GM23338 (cell line): ENCODE results near the gene KRTAP4-8. TPM values are rescaled to one million over a fixed set of nuclear protein-coding genes. Genes with fewer than 3 reads are reported as not detected.

Source experiments
- ATAC-seq: fragments of 200-7000 bp; cut with Tn5 transposase; 3 replicates; pipeline ENCODE4 v1.9.1; 2020
- DNase-seq: peaks from one replicate; pipeline ENCODE4 v3.0.0-alpha.2; 2015; ENCODE audit warnings: low spot score
- H2AFZ ChIP-seq: fragments of 200-600 bp; sonication (generic); 2 replicates; pipeline ENCODE4 v1.8.0; 2016; ENCODE audit warnings: antibody characterized with exemption, mild to moderate bottlenecking, moderate library complexity
- H3F3A ChIP-seq: fragments of 200-600 bp; sonication (generic); replicated peaks from 2 replicates; pipeline ENCODE4 v1.8.0; 2017; ENCODE audit warnings: antibody characterized with exemption, mixed run types, low read depth
- H3K27ac ChIP-seq: fragments of 200-600 bp; sonication (generic); 2 replicates; pipeline ENCODE4 v1.6.1; 2016; ENCODE audit warnings: low read depth
- H3K27me3 ChIP-seq: fragments of 200-600 bp; sonication (generic); 2 replicates; pipeline ENCODE4 v1.8.0; 2016; ENCODE audit warnings: mild to moderate bottlenecking, mixed run types, moderate library complexity; ENCODE audit not compliant: insufficient read depth
- H3K36me3 ChIP-seq: fragments of 200-600 bp; sonication (generic); 2 replicates; pipeline ENCODE4 v1.8.0; 2016; ENCODE audit warnings: mild to moderate bottlenecking; ENCODE audit not compliant: insufficient read depth
- H3K4me1 ChIP-seq: fragments of 200-600 bp; sonication (generic); 2 replicates; pipeline ENCODE4 v1.8.0; 2016; ENCODE audit warnings: mild to moderate bottlenecking, moderate library complexity; ENCODE audit not compliant: insufficient read depth
- H3K4me2 ChIP-seq: fragments of 200-600 bp; sonication (generic); 2 replicates; pipeline ENCODE4 v1.7.1; 2017; ENCODE audit warnings: mixed run types
- H3K4me3 ChIP-seq: fragments of 200-600 bp; sonication (generic); 2 replicates; pipeline ENCODE4 v1.6.1; 2016; ENCODE audit warnings: mixed run types
- H3K79me2 ChIP-seq: fragments of 200-600 bp; sonication (generic); replicated peaks from 2 replicates; pipeline ENCODE4 v1.8.0; 2017; ENCODE audit warnings: mild to moderate bottlenecking; ENCODE audit not compliant: insufficient read depth
- H3K9me2 ChIP-seq: fragments of 200-600 bp; sonication (generic); 2 replicates; pipeline ENCODE4 v1.8.0; 2017; ENCODE audit not compliant: insufficient read depth
- H4K20me1 ChIP-seq: fragments of 200-600 bp; sonication (generic); replicated peaks from 2 replicates; pipeline ENCODE4 v1.8.0; 2017; ENCODE audit warnings: mild to moderate bottlenecking; ENCODE audit not compliant: insufficient read depth
- H3K27ac Mint-ChIP-seq: 2 replicates; pipeline ENCODE4 v1.8.0; 2020; ENCODE audit warnings: inconsistent platforms, mild to moderate bottlenecking, moderate library complexity, mixed read lengths
- H3K27me3 Mint-ChIP-seq: 3 replicates; pipeline ENCODE4 v1.8.0; 2022; ENCODE audit warnings: low read depth, mild to moderate bottlenecking, moderate library complexity, mixed read lengths, inconsistent platforms; ENCODE audit not compliant: insufficient read depth, poor library complexity
- H3K36me3 Mint-ChIP-seq: 3 replicates; pipeline ENCODE4 v1.8.0; 2021; ENCODE audit warnings: low read depth, mild to moderate bottlenecking, inconsistent platforms, moderate library complexity, mixed read lengths
- H3K4me1 Mint-ChIP-seq: 3 replicates; pipeline ENCODE4 v1.8.0; 2020; ENCODE audit warnings: mild to moderate bottlenecking, inconsistent platforms, mixed read lengths
- H3K4me3 Mint-ChIP-seq: 3 replicates; pipeline ENCODE4 v1.8.0; 2021; ENCODE audit warnings: moderate library complexity, mild to moderate bottlenecking, inconsistent platforms, mixed read lengths
- H3K9me3 Mint-ChIP-seq: 3 replicates; pipeline ENCODE4 v1.8.0; 2020; ENCODE audit warnings: moderate library complexity, mild to moderate bottlenecking, inconsistent platforms, mixed read lengths
- CREB1 ChIP-seq: fragments of 250-450 bp; sonication (Bioruptor Pico); IDR thresholded peaks from 2 replicates; pipeline ENCODE4 v1.5.0; 2020; ENCODE audit warnings: low read depth, mild to moderate bottlenecking, moderate library complexity
- ETS1 ChIP-seq: IDR thresholded peaks from 2 replicates; pipeline ENCODE4 v1.6.1; 2016; ENCODE audit warnings: antibody characterized with exemption
- EZH2phosphoT487 ChIP-seq: fragments of 200-600 bp; sonication (generic); IDR thresholded peaks from one replicate; pipeline ENCODE4 v1.8.1; 2018; ENCODE audit warnings: antibody characterized with exemption; ENCODE audit not compliant: unreplicated experiment
- NANOG ChIP-seq: IDR thresholded peaks from 2 replicates; pipeline ENCODE4 v1.6.1; 2016; ENCODE audit warnings: antibody characterized with exemption, borderline replicate concordance
- REST ChIP-seq: IDR thresholded peaks from one replicate; pipeline ENCODE4 v1.6.1; 2018; ENCODE audit warnings: antibody characterized with exemption; ENCODE audit not compliant: unreplicated experiment
- STAT1 ChIP-seq: IDR thresholded peaks from one replicate; pipeline ENCODE4 v1.6.1; 2016; ENCODE audit warnings: antibody characterized with exemption; ENCODE audit not compliant: unreplicated experiment
- ZNF114 ChIP-seq: fragments of 250-450 bp; sonication (Bioruptor Pico); IDR thresholded peaks from 2 replicates; pipeline ENCODE4 v1.5.0; 2020; ENCODE audit warnings: mild to moderate bottlenecking, moderate library complexity
- ZNF331 ChIP-seq: fragments of 250-450 bp; sonication (Bioruptor Pico); IDR thresholded peaks from 2 replicates; pipeline ENCODE4 v1.5.0; 2020; ENCODE audit warnings: low read depth, mild to moderate bottlenecking, moderate library complexity
- polyA plus RNA-seq: library from polyadenylated mRNA; unstranded; fragments of >200 nt; fragmentation: Nextera tagmentation; extraction: Ambion mirVana; gene quantifications from 2 replicates; pipeline ENCODE4 v1.2.1, GENCODE V29; 2016
- total RNA-seq: library from RNA; depleted of rRNA; stranded (reverse); fragments of >200 nt; shearing (Covaris generic); gene quantifications from 2 replicates; pipeline ENCODE4 v1.2.3, GENCODE V29; 2014

The KRTAP4-8 gene
- total and polyA plus RNA-seq, 2 experiments from 2014 or later = not detected

- no peak for TF ChIP-seq CREB1 (CRISPR knock-in tag)
- TF ChIP-seq ETS1 = no peak
- no peak for TF ChIP-seq REST
- no peak for TF ChIP-seq EZH2phosphoT487
- TF ChIP-seq STAT1 = no peak
- no peak for TF ChIP-seq NANOG
- no peak for TF ChIP-seq ZNF114 (CRISPR knock-in tag)
Observed at GRCh38 chr17:41069031-41069430, 28.9 kb downstream of the KRTAP4-8 start (continued).

GRCh38 chr17:41067281-41067680 lies 30.7 kb downstream of the KRTAP4-8 start:
- H3K9me3 Mint-ChIP-seq = no peaks in the 10 kb centered on the region
- no peak overlapping the region for H3K27ac Mint-ChIP-seq
- no peaks in the 10 kb centered on the region for H3K36me3 Mint-ChIP-seq
- H3K79me2 ChIP-seq = no peaks in the 10 kb centered on the region
- no peak overlapping the region for H3K4me3 Mint-ChIP-seq
- H2AFZ ChIP-seq = no peak overlapping the region
- no peak for ATAC-seq
- H3K36me3 ChIP-seq = no peaks in the 10 kb centered on the region
- no peak for DNase-seq
- H3K27me3 ChIP-seq = no peaks in the 10 kb centered on the region
- TF ChIP-seq ZNF114 (CRISPR knock-in tag) (no peak), EZH2phosphoT487 (no peak), ETS1 (no peak), ZNF331 (CRISPR knock-in tag) (no peak)
- no peaks in the 10 kb centered on the region for H3K27me3 Mint-ChIP-seq
- no peaks in the 10 kb centered on the region for H4K20me1 ChIP-seq
- no peaks in the 10 kb centered on the region for H3K4me1 Mint-ChIP-seq
- H3K4me3 ChIP-seq = no peak overlapping the region
- H3K4me2 ChIP-seq = no peak overlapping the region
- no peaks in the 10 kb centered on the region; the same call in none of the 2 replicates for H3K9me2 ChIP-seq
- no peak overlapping the region for H3K27ac ChIP-seq
- H3F3A ChIP-seq = no peaks in the 10 kb centered on the region
- H3K4me1 ChIP-seq = no peaks in the 10 kb centered on the region
